ENCODE measurements around the gene TGM2. TPM values are rescaled to one million over a fixed set of nuclear protein-coding genes. Genes with fewer than 3 reads are reported as not detected.

TGM2 gene
- total and polyA plus RNA-seq, 2 donors (not counting 1 experiment from before 2014, with no cell fraction given): 2.4 to 60.8 TPM

GRCh38 chr20:38171675-38172043 is 6.6 kb upstream of the TGM2 start:
- DNase-seq: no peak
- Histone ChIP-seq H3K9ac (ENCODE audit: low read length) (no peak overlapping the region), H3K4me3 (ENCODE audit: control extremely low read depth in 1 of 5, extremely low read depth in 1 of 5, insufficient read depth in 1 of 5, low read depth in 2 of 5, low read length in 4 of 5) (no peak overlapping the region), H4K20me1 (ENCODE audit: control insufficient read depth, insufficient read depth, low read length, poor library complexity, severe bottlenecking) (no peaks in the 10 kb centered on the region), H3K9me3 (ENCODE audit: control extremely low read depth in 1 of 3, control insufficient read depth in 2 of 3, insufficient read depth in 1 of 3, low read length in 2 of 3) (no peaks in the 10 kb centered on the region), H3K4me2 (replicated peaks; ENCODE audit: low read depth, low read length, poor library complexity, severe bottlenecking) (no peak overlapping the region), H3K4me1 (ENCODE audit: control insufficient read depth in 2 of 2, insufficient read depth in 2 of 2, low read length in 2 of 2) (peaks cover 7 to 13% of the 10 kb centered on the region in 2 donors), H3K79me2 (ENCODE audit: control insufficient read depth, insufficient read depth, low read length) (no peaks in the 10 kb centered on the region), H3K27me3 (replicated peaks in 1 of 4; ENCODE audit: control extremely low read depth in 1 of 4, control insufficient read depth in 3 of 4, insufficient read depth in 4 of 4, low read length in 3 of 4) (peaks cover 0 to 8% (median 0%) of the 10 kb centered on the region in 4 experiments), H3K36me3 (replicated peaks in 1 of 2; ENCODE audit: control extremely low read depth in 1 of 2, control insufficient read depth in 1 of 2, extremely low read depth in 1 of 2, insufficient read depth in 2 of 2, low read length in 1 of 2) (no peaks in the 10 kb centered on the region), H3K27ac (ENCODE audit: low read length in 2 of 2) (no peak overlapping the region), H2AFZ (ENCODE audit: insufficient read depth, low read depth, low read length, poor library complexity, severe bottlenecking) (no peak overlapping the region)
- Mint-ChIP-seq H3K4me3 (no peak overlapping the region), H3K27ac (no peak overlapping the region), H3K27me3 (no peaks in the 10 kb centered on the region), H3K4me1 (peaks cover 15% of the 10 kb centered on the region), H3K9me3 (ENCODE audit: insufficient read depth) (no peaks in the 10 kb centered on the region)
- POLR2A ChIA-PET: no interaction called here
- no CpG with 5 or more reads among the region's 4 CpGs for WGBS (ENCODE audit: insufficient coverage)
- intact Hi-C loops (cut with micrococcal nuclease): no loop called here
- TF ChIP-seq CTCF (IDR thresholded peaks at IDR 0.05) (no peak), EZH2 (IDR thresholded peaks at IDR 0.05; ENCODE audit: borderline replicate concordance, insufficient read depth, low read depth, low read length, poor library complexity, severe bottlenecking) (no peak)
- ATAC-seq (ENCODE audit: low read depth): no peak
- CTCF ChIA-PET: interaction anchor here (1.1 to 6.0 kb wide), 2 partner anchors 97 to 121 kb away, joined by 3 to 62 read pairs; no protein-coding TSS in a partner anchor

- DNase-seq (no peak), ATAC-seq (ENCODE audit: low read depth) (no peak)
- intact Hi-C loops (cut with micrococcal nuclease): no loop called here
- ChIA-PET CTCF (interaction anchor here (1.0 to 6.0 kb wide), 5 partner anchors 50 to 174 kb away, joined by 3 to 68 read pairs (median 8); no protein-coding TSS in a partner anchor), POLR2A (no interaction called here)
- Mint-ChIP-seq H3K4me1 (peaks cover 15% of the 10 kb centered on the region), H3K4me3 (no peak overlapping the region), H3K9me3 (ENCODE audit: insufficient read depth) (no peaks in the 10 kb centered on the region), H3K27me3 (no peaks in the 10 kb centered on the region), H3K27ac (no peak overlapping the region)
- Histone ChIP-seq H3K9ac (ENCODE audit: low read length) (no peak overlapping the region), H2AFZ (ENCODE audit: insufficient read depth, low read depth, low read length, poor library complexity, severe bottlenecking) (no peak overlapping the region), H3K36me3 (replicated peaks in 1 of 2; ENCODE audit: control extremely low read depth in 1 of 2, control insufficient read depth in 1 of 2, extremely low read depth in 1 of 2, insufficient read depth in 2 of 2, low read length in 1 of 2) (no peaks in the 10 kb centered on the region), H3K4me1 (ENCODE audit: control insufficient read depth in 2 of 2, insufficient read depth in 2 of 2, low read length in 2 of 2) (peaks cover 7 to 15% of the 10 kb centered on the region in 2 donors), H3K4me3 (ENCODE audit: control extremely low read depth in 1 of 5, extremely low read depth in 1 of 5, insufficient read depth in 1 of 5, low read depth in 2 of 5, low read length in 4 of 5) (no peak overlapping the region), H4K20me1 (ENCODE audit: control insufficient read depth, insufficient read depth, low read length, poor library complexity, severe bottlenecking) (no peaks in the 10 kb centered on the region), H3K79me2 (ENCODE audit: control insufficient read depth, insufficient read depth, low read length) (no peaks in the 10 kb centered on the region), H3K4me2 (replicated peaks; ENCODE audit: low read depth, low read length, poor library complexity, severe bottlenecking) (no peak overlapping the region), H3K27me3 (replicated peaks in 1 of 4; ENCODE audit: control extremely low read depth in 1 of 4, control insufficient read depth in 3 of 4, insufficient read depth in 4 of 4, low read length in 3 of 4) (peaks cover 0 to 8% (median 0%) of the 10 kb centered on the region in 4 experiments), H3K27ac (ENCODE audit: low read length in 2 of 2) (no peak overlapping the region), H3K9me3 (ENCODE audit: control extremely low read depth in 1 of 3, control insufficient read depth in 2 of 3, insufficient read depth in 1 of 3, low read length in 2 of 3) (no peaks in the 10 kb centered on the region)
- 87% methylated on average over 7 of the region's 11 CpGs for WGBS (ENCODE audit: insufficient coverage)
- no peak for TF ChIP-seq EZH2 (IDR thresholded peaks at IDR 0.05; ENCODE audit: borderline replicate concordance, insufficient read depth, low read depth, low read length, poor library complexity, severe bottlenecking)
Observed at GRCh38 chr20:38170826-38171674, 6.0 kb upstream of the TGM2 start.
